HL-60 (cell line): ENCODE measurements around the gene SMIM44.

Source experiments
- POLR2AphosphoS5 ChIP-seq: IDR thresholded peaks from 2 replicates; pipeline ENCODE4 v1.6.1; 2012; ENCODE audit warnings: low read depth
- TF ChIP-seq, protein P1 (sequence below): IDR thresholded peaks from one replicate; pipeline ENCODE4 v1.5.1; 2011; ENCODE audit warnings: low read length, control low read depth, inconsistent platforms; ENCODE audit not compliant: insufficient read depth
- TF ChIP-seq, protein P2 (sequence below): IDR thresholded peaks from 2 replicates; pipeline ENCODE4 v1.6.1; 2012; ENCODE audit warnings: low read depth; ENCODE audit not compliant: insufficient replicate concordance

DNA sequence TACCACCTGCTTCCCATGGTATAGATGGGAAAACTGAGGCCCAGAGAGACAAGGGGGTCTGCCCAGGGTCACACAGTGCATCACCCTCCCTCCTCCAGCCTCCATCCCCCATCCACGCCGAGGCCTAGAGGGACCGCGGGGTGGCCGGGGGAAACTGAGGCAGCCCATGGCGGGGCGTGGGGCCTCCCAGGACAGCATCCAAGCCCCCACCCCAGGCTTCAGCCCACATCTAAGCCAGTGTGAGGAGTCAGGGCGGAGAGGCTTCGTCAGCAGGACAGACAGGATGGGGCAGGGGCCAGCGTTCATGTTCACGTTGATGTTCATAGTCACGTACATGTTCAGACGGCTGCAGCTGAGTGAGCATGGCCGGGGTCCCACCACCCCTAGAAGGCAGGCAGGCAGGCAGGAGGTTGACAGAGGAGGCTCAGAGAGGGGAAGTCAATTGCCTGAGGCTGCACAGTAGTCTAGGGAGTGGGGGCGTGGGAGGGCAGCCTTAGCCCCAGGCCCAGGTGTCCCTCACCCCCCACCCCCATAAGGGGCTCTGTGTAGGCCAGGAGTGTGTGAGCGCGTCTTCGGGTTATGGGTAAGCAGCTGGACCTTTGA lies 26.2 kb downstream of the SMIM44 start:
- TF ChIP-seq, protein P1, sequence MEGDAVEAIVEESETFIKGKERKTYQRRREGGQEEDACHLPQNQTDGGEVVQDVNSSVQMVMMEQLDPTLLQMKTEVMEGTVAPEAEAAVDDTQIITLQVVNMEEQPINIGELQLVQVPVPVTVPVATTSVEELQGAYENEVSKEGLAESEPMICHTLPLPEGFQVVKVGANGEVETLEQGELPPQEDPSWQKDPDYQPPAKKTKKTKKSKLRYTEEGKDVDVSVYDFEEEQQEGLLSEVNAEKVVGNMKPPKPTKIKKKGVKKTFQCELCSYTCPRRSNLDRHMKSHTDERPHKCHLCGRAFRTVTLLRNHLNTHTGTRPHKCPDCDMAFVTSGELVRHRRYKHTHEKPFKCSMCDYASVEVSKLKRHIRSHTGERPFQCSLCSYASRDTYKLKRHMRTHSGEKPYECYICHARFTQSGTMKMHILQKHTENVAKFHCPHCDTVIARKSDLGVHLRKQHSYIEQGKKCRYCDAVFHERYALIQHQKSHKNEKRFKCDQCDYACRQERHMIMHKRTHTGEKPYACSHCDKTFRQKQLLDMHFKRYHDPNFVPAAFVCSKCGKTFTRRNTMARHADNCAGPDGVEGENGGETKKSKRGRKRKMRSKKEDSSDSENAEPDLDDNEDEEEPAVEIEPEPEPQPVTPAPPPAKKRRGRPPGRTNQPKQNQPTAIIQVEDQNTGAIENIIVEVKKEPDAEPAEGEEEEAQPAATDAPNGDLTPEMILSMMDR, result no peak
- no peak for TF ChIP-seq POLR2AphosphoS5
- TF ChIP-seq, protein P2, sequence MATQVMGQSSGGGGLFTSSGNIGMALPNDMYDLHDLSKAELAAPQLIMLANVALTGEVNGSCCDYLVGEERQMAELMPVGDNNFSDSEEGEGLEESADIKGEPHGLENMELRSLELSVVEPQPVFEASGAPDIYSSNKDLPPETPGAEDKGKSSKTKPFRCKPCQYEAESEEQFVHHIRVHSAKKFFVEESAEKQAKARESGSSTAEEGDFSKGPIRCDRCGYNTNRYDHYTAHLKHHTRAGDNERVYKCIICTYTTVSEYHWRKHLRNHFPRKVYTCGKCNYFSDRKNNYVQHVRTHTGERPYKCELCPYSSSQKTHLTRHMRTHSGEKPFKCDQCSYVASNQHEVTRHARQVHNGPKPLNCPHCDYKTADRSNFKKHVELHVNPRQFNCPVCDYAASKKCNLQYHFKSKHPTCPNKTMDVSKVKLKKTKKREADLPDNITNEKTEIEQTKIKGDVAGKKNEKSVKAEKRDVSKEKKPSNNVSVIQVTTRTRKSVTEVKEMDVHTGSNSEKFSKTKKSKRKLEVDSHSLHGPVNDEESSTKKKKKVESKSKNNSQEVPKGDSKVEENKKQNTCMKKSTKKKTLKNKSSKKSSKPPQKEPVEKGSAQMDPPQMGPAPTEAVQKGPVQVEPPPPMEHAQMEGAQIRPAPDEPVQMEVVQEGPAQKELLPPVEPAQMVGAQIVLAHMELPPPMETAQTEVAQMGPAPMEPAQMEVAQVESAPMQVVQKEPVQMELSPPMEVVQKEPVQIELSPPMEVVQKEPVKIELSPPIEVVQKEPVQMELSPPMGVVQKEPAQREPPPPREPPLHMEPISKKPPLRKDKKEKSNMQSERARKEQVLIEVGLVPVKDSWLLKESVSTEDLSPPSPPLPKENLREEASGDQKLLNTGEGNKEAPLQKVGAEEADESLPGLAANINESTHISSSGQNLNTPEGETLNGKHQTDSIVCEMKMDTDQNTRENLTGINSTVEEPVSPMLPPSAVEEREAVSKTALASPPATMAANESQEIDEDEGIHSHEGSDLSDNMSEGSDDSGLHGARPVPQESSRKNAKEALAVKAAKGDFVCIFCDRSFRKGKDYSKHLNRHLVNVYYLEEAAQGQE, result no peak
